Testis (tissue), 2 donors: ENCODE results near the gene PFKP.

Experiments
- CTCF ChIP-seq, 3 experiments: fragments of 450-650 bp in 2 of 3; fragments of 200-600 bp in 1 of 3; sonication (generic) in 1 of 3; IDR thresholded peaks; one replicate each; pipeline ENCODE4 v1.5.1; 2016 to 2019; ENCODE audit warnings: antibody characterized with exemption in 3 of 3, mild to moderate bottlenecking in 2 of 3, moderate library complexity in 1 of 3
- POLR2A ChIP-seq: fragments of 450-650 bp; IDR thresholded peaks from one replicate; pipeline ENCODE4 v1.6.1; 2017; ENCODE audit warnings: antibody characterized with exemption, mild to moderate bottlenecking, moderate library complexity

DNA sequence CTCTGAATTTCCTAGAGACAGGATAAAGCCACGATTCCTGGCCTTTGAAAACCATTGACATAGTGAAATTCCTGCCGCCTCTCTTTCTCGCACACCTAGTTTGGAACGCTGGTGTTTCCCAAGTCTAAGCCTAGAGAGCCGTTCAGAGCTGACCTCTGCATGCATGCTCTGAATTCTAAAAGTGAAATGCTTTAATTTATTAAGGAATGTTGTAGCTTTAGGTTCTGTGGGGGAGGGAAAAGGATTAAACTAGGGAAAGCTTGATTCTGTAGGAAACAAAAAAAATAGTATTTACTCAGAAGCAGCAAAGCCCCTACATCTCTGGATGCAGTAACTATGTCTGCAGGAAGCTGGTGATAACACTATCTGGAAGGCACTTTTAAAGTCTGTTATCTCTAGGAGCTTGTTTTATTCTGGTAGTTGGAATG is 27.3 kb downstream of the PFKP start:
- TF ChIP-seq CTCF (IDR thresholded peaks at IDR 0.05) (no peak), POLR2A (no peak)
